ENCODE data around the gene FBN3.
"Not testable (repeated sequence)": the region's sequence is repeated elsewhere in the genome, so short reads cannot be mapped to it uniquely, and the experiment has no call there.

FBN3 gene

GRCh38 chr19:8158411-8159074 is 9.2 kb upstream of the FBN3 start:
- H3K4me3 Mint-ChIP-seq, result no peak overlapping the region
- H3K4me1 Mint-ChIP-seq, result peaks cover 6% of the 10 kb centered on the region
- H3K27ac Mint-ChIP-seq, result no peak overlapping the region
- no peaks in the 10 kb centered on the region for H3K36me3 Mint-ChIP-seq (ENCODE audit: low read depth)
- peaks cover 26% of the 10 kb centered on the region for H3K27me3 Mint-ChIP-seq
- H3K9me3 Mint-ChIP-seq, result no peaks in the 10 kb centered on the region
- no peak for ATAC-seq
- DNase-seq, result peak; percentile 38

- ATAC-seq (no peak), DNase-seq (no peak)
- Mint-ChIP-seq H3K4me1 (peaks cover 1% of the 10 kb centered on the region), H3K27ac (no peak overlapping the region), H3K4me3 (no peak overlapping the region), H3K27me3 (peaks cover 49% of the 10 kb centered on the region), H3K9me3 (no peaks in the 10 kb centered on the region), H3K36me3 (ENCODE audit: low read depth) (no peaks in the 10 kb centered on the region)
Measured at GRCh38 chr19:8155318-8155717, 5.9 kb upstream of the FBN3 start.

GRCh38 chr19:8154014-8154413 is 4.6 kb upstream of the FBN3 start:
- peaks cover 52% of the 10 kb centered on the region for H3K27me3 Mint-ChIP-seq
- not testable (repeated sequence) for H3K9me3 Mint-ChIP-seq; H3K36me3 Mint-ChIP-seq (ENCODE audit: low read depth); H3K27ac Mint-ChIP-seq; H3K4me1 Mint-ChIP-seq; H3K4me3 Mint-ChIP-seq; ATAC-seq
- DNase-seq, result peak; percentile 33

- ATAC-seq, result no peak
- Mint-ChIP-seq H3K27me3 (peaks cover 60% of the 10 kb centered on the region), H3K27ac (no peak overlapping the region), H3K4me1 (peaks cover 4% of the 10 kb centered on the region), H3K36me3 (ENCODE audit: low read depth) (no peaks in the 10 kb centered on the region), H3K9me3 (no peaks in the 10 kb centered on the region), H3K4me3 (no peak overlapping the region)
- DNase-seq, result no peak
Measured at GRCh38 chr19:8151767-8152035, 2.3 kb upstream of the FBN3 start.

- DNase-seq (no peak), ATAC-seq (no peak)
- Mint-ChIP-seq H3K9me3 (no peaks in the 10 kb centered on the region), H3K4me1 (peaks cover 4% of the 10 kb centered on the region), H3K4me3 (no peak overlapping the region), H3K27ac (no peak overlapping the region), H3K27me3 (peaks cover 64% of the 10 kb centered on the region), H3K36me3 (ENCODE audit: low read depth) (no peaks in the 10 kb centered on the region)
Measured at GRCh38 chr19:8150998-8151766, 1.8 kb upstream of the FBN3 start.

- H3K27ac Mint-ChIP-seq, result no peak overlapping the region
- H3K36me3 Mint-ChIP-seq (ENCODE audit: low read depth), result no peaks in the 10 kb centered on the region
- peaks cover 59% of the 10 kb centered on the region for H3K27me3 Mint-ChIP-seq
- no peak overlapping the region for H3K4me3 Mint-ChIP-seq
- no peaks in the 10 kb centered on the region for H3K9me3 Mint-ChIP-seq
- ATAC-seq (no peak), DNase-seq (no peak)
- H3K4me1 Mint-ChIP-seq, result peaks cover 4% of the 10 kb centered on the region
Measured at GRCh38 chr19:8150178-8150865, 930 bp upstream of the FBN3 start.

- no peak for ATAC-seq
- no peaks in the 10 kb centered on the region for H3K9me3 Mint-ChIP-seq
- no peak for DNase-seq
Measured at GRCh38 chr19:8148410-8149260, 757 bp downstream of the FBN3 start.

GRCh38 chr19:8148088-8148409 is 1.3 kb downstream of the FBN3 start:
- no peak overlapping the region for H3K27ac Mint-ChIP-seq
- H3K4me1 Mint-ChIP-seq, result peaks cover 4% of the 10 kb centered on the region
- no peak for ATAC-seq
- peak overlapping the region; percentile 42 for H3K4me3 Mint-ChIP-seq
- no peaks in the 10 kb centered on the region for H3K36me3 Mint-ChIP-seq (ENCODE audit: low read depth)
- no peak for DNase-seq
- H3K27me3 Mint-ChIP-seq, result peaks cover 48% of the 10 kb centered on the region
- no peaks in the 10 kb centered on the region for H3K9me3 Mint-ChIP-seq

More at GRCh38 chr19:8148410-8149260, 757 bp downstream of the FBN3 start:
- Mint-ChIP-seq H3K27ac (no peak overlapping the region), H3K4me1 (peaks cover 4% of the 10 kb centered on the region), H3K36me3 (ENCODE audit: low read depth) (no peaks in the 10 kb centered on the region), H3K4me3 (peak overlapping the region; percentile 42), H3K27me3 (peaks cover 52% of the 10 kb centered on the region)

GRCh38 chr19:8147582-8147978 is 1.8 kb downstream of the FBN3 start:
- H3K27me3 Mint-ChIP-seq, result peaks cover 47% of the 10 kb centered on the region
- no peak for ATAC-seq
- H3K4me3 Mint-ChIP-seq, result no peak overlapping the region
- no peak for DNase-seq
- peaks cover 4% of the 10 kb centered on the region for H3K4me1 Mint-ChIP-seq
- H3K27ac Mint-ChIP-seq, result no peak overlapping the region
- no peaks in the 10 kb centered on the region for H3K9me3 Mint-ChIP-seq
- no peaks in the 10 kb centered on the region for H3K36me3 Mint-ChIP-seq (ENCODE audit: low read depth)

GRCh38 chr19:8146877-8147581 is 2.4 kb downstream of the FBN3 start:
- Mint-ChIP-seq H3K27ac (no peak overlapping the region), H3K27me3 (peaks cover 46% of the 10 kb centered on the region), H3K4me1 (peaks cover 4% of the 10 kb centered on the region), H3K9me3 (no peaks in the 10 kb centered on the region), H3K36me3 (ENCODE audit: low read depth) (no peaks in the 10 kb centered on the region), H3K4me3 (no peak overlapping the region)
- DNase-seq, result no peak
- no peak for ATAC-seq

- Mint-ChIP-seq H3K27ac (no peak overlapping the region), H3K4me3 (no peak overlapping the region), H3K9me3 (no peaks in the 10 kb centered on the region), H3K4me1 (peaks cover 4% of the 10 kb centered on the region), H3K36me3 (ENCODE audit: low read depth) (no peaks in the 10 kb centered on the region), H3K27me3 (peaks cover 26% of the 10 kb centered on the region)
- DNase-seq, result no peak
- ATAC-seq, result no peak
Measured at GRCh38 chr19:8144273-8144995, 5.0 kb downstream of the FBN3 start.

GRCh38 chr19:8143041-8143440 is 6.4 kb downstream of the FBN3 start:
- ATAC-seq (no peak), DNase-seq (no peak)
- H3K27ac Mint-ChIP-seq, result no peak overlapping the region
- H3K36me3 Mint-ChIP-seq (ENCODE audit: low read depth), result no peaks in the 10 kb centered on the region
- no peaks in the 10 kb centered on the region for H3K9me3 Mint-ChIP-seq
- H3K4me1 Mint-ChIP-seq, result no peaks in the 10 kb centered on the region
- peaks cover 19% of the 10 kb centered on the region for H3K27me3 Mint-ChIP-seq
- no peak overlapping the region for H3K4me3 Mint-ChIP-seq

GRCh38 chr19:8142513-8142900 is 6.9 kb downstream of the FBN3 start:
- Mint-ChIP-seq H3K4me3 (no peak overlapping the region), H3K36me3 (ENCODE audit: low read depth) (no peaks in the 10 kb centered on the region), H3K4me1 (no peaks in the 10 kb centered on the region), H3K27ac (no peak overlapping the region), H3K27me3 (peaks cover 14% of the 10 kb centered on the region), H3K9me3 (no peaks in the 10 kb centered on the region)
- DNase-seq (no peak), ATAC-seq (no peak)

All from activated naive CD8-positive, alpha-beta T cell treated with anti-CD3 and anti-CD28 coated beads, Interleukin-2, amount 50 U/mL, for 24 hours (primary cell).